Mucosa of stomach (tissue), 1 donor: ENCODE measurements around the gene PROC.

ENCODE experiments used
- H3K27me3 ChIP-seq: one replicate; pipeline ENCODE4 v1.7.0; 2013; ENCODE audit warnings: mild to moderate bottlenecking, low read length; ENCODE audit not compliant: control insufficient read depth, insufficient read depth
- H3K36me3 ChIP-seq: one replicate; pipeline ENCODE4 v1.7.0; 2013; ENCODE audit warnings: low read length; ENCODE audit not compliant: control insufficient read depth, insufficient read depth
- H3K4me1 ChIP-seq: one replicate; pipeline ENCODE4 v1.7.0; 2013; ENCODE audit warnings: mild to moderate bottlenecking, low read length; ENCODE audit not compliant: control insufficient read depth, insufficient read depth
- H3K4me3 ChIP-seq: one replicate; pipeline ENCODE4 v1.7.0; 2013; ENCODE audit warnings: low read length
- H3K9ac ChIP-seq: one replicate; pipeline ENCODE4 v1.7.0; 2013; ENCODE audit warnings: mild to moderate bottlenecking, low read length, moderate library complexity
- H3K9me3 ChIP-seq: one replicate; pipeline ENCODE4 v1.7.0; 2013; ENCODE audit warnings: mild to moderate bottlenecking, low read length, moderate library complexity; ENCODE audit not compliant: control insufficient read depth
- donor health status: Pancreatic carcinoma.

Gene PROC

DNA sequence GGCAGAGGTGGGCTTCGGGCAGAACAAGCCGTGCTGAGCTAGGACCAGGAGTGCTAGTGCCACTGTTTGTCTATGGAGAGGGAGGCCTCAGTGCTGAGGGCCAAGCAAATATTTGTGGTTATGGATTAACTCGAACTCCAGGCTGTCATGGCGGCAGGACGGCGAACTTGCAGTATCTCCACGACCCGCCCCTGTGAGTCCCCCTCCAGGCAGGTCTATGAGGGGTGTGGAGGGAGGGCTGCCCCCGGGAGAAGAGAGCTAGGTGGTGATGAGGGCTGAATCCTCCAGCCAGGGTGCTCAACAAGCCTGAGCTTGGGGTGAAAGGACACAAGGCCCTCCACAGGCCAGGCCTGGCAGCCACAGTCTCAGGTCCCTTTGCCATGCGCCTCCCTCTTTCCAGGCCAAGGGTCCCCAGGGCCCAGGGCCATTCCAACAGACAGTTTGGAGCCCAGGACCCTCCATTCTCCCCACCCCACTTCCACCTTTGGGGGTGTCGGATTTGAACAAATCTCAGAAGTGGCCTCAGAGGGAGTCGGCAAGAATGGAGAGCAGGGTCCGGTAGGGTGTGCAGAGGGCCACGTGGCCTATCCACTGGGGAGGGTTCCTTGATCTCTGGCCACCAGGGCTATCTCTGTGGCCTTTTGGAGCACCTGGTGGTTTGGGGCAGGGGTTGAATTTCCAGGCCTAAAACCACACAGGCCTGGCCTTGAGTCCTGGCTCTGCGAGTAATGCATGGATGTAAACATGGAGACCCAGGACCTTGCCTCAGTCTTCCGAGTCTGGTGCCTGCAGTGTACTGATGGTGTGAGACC, at the start of gene PROC:
Gene PROC (plus strand): TSS at position 128 of the 812 bp plus-strand sequence. CDS start 1,516 bp downstream, outside the sequence.
- Histone ChIP-seq H3K36me3 (no peaks in the 10 kb centered on the region), H3K9ac (no peak within 1 kb of the TSS), H3K9me3 (no peaks in the 10 kb centered on the region), H3K27me3 (peaks cover 15% of the 10 kb centered on the region), H3K4me3 (no peak within 1 kb of the TSS), H3K4me1 (peaks cover 25% of the 10 kb centered on the region)

DNA sequence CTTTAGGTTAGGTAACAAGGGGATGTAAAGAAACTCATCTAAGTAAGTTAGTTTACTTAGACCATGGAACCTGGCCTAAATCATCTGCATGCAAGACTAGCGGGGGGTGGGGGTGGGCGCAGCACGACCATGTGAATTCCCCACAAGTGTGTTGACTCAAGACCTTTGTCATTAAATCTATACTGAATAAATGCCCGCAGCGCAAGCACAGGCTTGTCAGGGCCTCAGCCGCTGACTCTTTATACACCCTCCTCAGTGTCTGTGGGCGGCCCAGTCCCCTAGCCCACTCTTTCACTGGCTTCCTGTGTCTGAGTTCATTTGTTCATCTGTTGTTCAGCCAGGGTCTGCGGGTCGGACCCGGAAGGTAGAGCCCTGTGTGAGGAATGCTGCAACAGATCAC, 48.2 kb upstream of the PROC start:
- no peaks in the 10 kb centered on the region for H3K9me3 ChIP-seq
- H3K4me1 ChIP-seq = peaks cover 6% of the 10 kb centered on the region
- no peaks in the 10 kb centered on the region for H3K27me3 ChIP-seq
- H3K9ac ChIP-seq = no peak overlapping the region
- no peak overlapping the region for H3K4me3 ChIP-seq
- H3K36me3 ChIP-seq = no peaks in the 10 kb centered on the region

GRCh38 chr2:127371037-127371436, 47.2 kb upstream of the PROC start:
- Histone ChIP-seq H3K4me3 (no peak overlapping the region), H3K4me1 (peaks cover 6% of the 10 kb centered on the region), H3K27me3 (no peaks in the 10 kb centered on the region), H3K9ac (no peak overlapping the region), H3K36me3 (no peaks in the 10 kb centered on the region), H3K9me3 (no peaks in the 10 kb centered on the region)

DNA sequence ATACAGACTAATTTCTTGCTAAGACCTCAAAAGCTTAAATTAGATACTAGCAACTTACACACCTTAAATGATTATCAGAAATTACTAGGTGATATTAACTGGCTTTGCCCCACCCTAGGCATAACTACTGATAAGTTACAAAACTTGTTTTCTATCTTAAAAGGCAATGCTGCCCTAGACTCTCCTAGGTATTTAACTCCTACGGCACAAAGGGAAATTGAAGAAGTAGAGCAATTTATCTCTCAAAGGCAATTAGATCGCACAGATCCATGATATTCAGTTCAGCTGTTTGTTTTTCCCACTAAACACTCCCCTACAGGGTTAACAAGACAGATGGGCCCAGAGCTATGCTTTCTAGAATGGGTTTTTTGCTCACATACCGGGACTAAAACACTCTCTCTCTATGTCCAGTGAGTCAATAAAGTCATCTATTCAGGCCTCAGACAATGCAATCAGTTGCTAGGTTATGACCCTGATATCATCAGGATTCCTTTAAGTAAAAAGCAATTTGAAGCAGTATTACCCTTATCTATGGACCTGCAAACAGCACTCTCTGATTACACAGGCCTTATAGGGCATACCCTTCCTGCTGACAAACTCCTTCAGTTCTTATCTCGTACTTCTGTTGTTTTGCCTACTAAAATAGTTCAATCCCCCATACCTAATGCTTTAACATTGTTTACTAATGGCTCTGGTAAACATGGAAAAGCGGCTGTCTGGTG, 44.7 kb upstream of the PROC start:
- Histone ChIP-seq H3K4me1 (no peaks in the 10 kb centered on the region), H3K9me3 (peaks cover 4% of the 10 kb centered on the region), H3K4me3 (no peak overlapping the region), H3K9ac (no peak overlapping the region), H3K27me3 (no peaks in the 10 kb centered on the region), H3K36me3 (no peaks in the 10 kb centered on the region)

DNA sequence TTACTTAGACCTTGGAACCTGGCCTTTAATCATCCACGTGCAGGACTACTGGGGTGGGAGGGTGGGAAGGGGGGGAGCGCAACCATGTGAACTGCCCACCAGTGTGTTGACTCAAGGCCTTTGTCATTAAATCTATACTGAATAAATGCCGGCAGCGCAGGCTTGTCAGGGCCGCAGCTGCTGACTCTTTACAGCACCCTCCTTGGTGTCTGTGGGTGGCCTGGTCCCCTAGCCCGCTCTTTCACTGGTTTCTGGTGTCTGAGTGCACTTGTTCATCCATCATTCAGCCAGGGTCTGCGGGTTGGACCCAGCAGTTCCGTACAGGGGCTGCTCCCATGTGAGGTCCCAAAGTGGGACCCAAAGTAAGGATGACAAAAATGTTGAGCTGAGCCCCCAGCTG, 42.0 kb upstream of the PROC start:
- no peak overlapping the region for H3K9ac ChIP-seq
- H3K4me3 ChIP-seq = no peak overlapping the region
- peaks cover 4% of the 10 kb centered on the region for H3K9me3 ChIP-seq
- no peaks in the 10 kb centered on the region for H3K27me3 ChIP-seq
- H3K36me3 ChIP-seq = no peaks in the 10 kb centered on the region
- no peaks in the 10 kb centered on the region for H3K4me1 ChIP-seq

DNA sequence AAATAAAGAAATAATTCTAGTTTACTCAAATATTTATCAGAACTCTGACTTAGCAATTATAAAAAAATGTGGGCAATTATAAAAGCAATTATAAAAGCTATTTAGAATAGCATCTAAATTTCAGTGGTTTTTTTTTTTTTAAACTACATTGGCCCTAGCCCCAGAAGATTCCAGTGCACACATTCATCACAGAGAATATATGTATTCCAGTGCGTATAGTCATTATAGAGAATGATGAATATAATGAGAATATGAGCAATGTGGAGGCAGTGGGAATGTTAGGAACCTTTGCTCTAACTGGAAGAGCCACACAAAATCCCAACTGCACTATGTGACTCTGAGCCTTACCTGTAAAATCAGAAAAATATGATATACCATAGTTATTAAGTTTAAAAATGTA, 41.0 kb upstream of the PROC start:
- Histone ChIP-seq H3K9me3 (peaks cover 4% of the 10 kb centered on the region), H3K36me3 (no peaks in the 10 kb centered on the region), H3K4me1 (no peaks in the 10 kb centered on the region), H3K27me3 (no peaks in the 10 kb centered on the region), H3K4me3 (no peak overlapping the region), H3K9ac (no peak overlapping the region)

DNA sequence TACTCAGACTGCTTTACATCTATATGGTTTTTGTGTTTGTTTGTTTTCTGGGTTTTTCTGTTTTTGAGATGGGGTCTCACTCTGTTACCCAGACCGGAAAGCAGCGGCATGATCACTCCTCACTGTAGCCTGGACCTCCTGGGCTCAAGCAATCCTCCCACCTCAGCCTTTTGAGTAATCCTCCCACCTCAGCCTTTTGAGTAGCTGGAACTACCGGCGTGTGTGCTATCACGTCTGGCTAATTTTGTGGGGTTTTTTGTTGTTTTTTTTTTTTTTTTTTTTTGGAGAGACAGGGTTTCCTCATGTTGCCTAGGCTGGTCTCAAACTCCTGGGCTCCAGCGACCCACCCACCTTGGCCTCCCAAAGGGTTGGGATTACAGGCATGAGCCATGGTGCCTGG, 39.5 kb upstream of the PROC start:
- Histone ChIP-seq H3K36me3 (no peaks in the 10 kb centered on the region), H3K4me3 (no peak overlapping the region), H3K27me3 (no peaks in the 10 kb centered on the region), H3K4me1 (no peaks in the 10 kb centered on the region), H3K9ac (no peak overlapping the region), H3K9me3 (peaks cover 4% of the 10 kb centered on the region)

- Histone ChIP-seq H3K36me3 (no peaks in the 10 kb centered on the region), H3K27me3 (no peaks in the 10 kb centered on the region), H3K9ac (no peak overlapping the region), H3K4me3 (no peak overlapping the region), H3K9me3 (peaks cover 4% of the 10 kb centered on the region), H3K4me1 (no peaks in the 10 kb centered on the region)
Observed at GRCh38 chr2:127379712-127380355, 38.4 kb upstream of the PROC start.

- Histone ChIP-seq H3K4me3 (no peak overlapping the region), H3K27me3 (no peaks in the 10 kb centered on the region), H3K36me3 (no peaks in the 10 kb centered on the region), H3K9me3 (no peaks in the 10 kb centered on the region), H3K9ac (no peak overlapping the region), H3K4me1 (no peaks in the 10 kb centered on the region)
Observed at GRCh38 chr2:127381762-127382161, 36.5 kb upstream of the PROC start.

DNA sequence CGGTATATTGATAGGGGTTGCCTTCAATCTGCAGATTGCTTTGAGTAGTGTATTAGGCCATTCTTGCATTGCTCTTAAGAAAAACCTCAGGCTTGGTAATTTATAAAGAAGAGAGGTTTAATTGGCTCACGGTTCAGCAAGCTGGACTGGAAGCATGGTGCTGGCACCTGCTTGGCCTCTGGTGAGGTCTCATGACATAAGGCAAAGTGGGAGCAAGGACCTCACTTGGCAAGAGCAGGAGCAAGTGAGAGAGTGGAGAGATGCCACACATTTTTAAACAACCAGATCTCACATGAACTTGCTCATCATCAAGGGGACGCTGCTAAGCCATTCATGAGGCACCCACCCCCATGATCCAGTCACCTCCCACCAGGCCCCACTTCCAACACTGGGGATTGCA, 35.4 kb upstream of the PROC start:
- H3K36me3 ChIP-seq = no peaks in the 10 kb centered on the region
- H3K9ac ChIP-seq = no peak overlapping the region
- H3K4me1 ChIP-seq = no peaks in the 10 kb centered on the region
- no peaks in the 10 kb centered on the region for H3K9me3 ChIP-seq
- H3K4me3 ChIP-seq = no peak overlapping the region
- H3K27me3 ChIP-seq = no peaks in the 10 kb centered on the region

GRCh38 chr2:127384529-127384928, 33.7 kb upstream of the PROC start:
- no peak overlapping the region for H3K9ac ChIP-seq
- peaks cover 9% of the 10 kb centered on the region for H3K4me1 ChIP-seq
- no peaks in the 10 kb centered on the region for H3K9me3 ChIP-seq
- H3K4me3 ChIP-seq = no peak overlapping the region
- H3K36me3 ChIP-seq = no peaks in the 10 kb centered on the region
- H3K27me3 ChIP-seq = no peaks in the 10 kb centered on the region

GRCh38 chr2:127386246-127386645, 32.0 kb upstream of the PROC start:
- H3K36me3 ChIP-seq = no peaks in the 10 kb centered on the region
- no peaks in the 10 kb centered on the region for H3K27me3 ChIP-seq
- H3K9ac ChIP-seq = no peak overlapping the region
- H3K4me3 ChIP-seq = no peak overlapping the region
- peaks cover 9% of the 10 kb centered on the region for H3K4me1 ChIP-seq
- no peaks in the 10 kb centered on the region for H3K9me3 ChIP-seq
